GM18873 (cell line): Measurements from ENCODE around the gene LCLAT1.
"Not testable (repeated sequence)": the region's sequence is repeated elsewhere in the genome, so short reads cannot be mapped to it uniquely, and the experiment has no call there.

ENCODE experiments used
- ATAC-seq: cut with Tn5 transposase; IDR thresholded peaks from one replicate; pipeline ENCODE4 v1.9.1; 2021; ENCODE audit warnings: mild to moderate bottlenecking, moderate library complexity, moderate number of reproducible peaks; ENCODE audit not compliant: unreplicated experiment, low FRiP score

LCLAT1 gene

GRCh38 chr2:30580391-30580790, 133.3 kb downstream of the LCLAT1 start:
- no peak for ATAC-seq

- ATAC-seq = no peak
Measured at GRCh38 chr2:30582521-30582920, 135.5 kb downstream of the LCLAT1 start.

GRCh38 chr2:30583204-30583749, 136.2 kb downstream of the LCLAT1 start:
- no peak for ATAC-seq

GRCh38 chr2:30584116-30584515, 137.1 kb downstream of the LCLAT1 start:
- no peak for ATAC-seq

GRCh38 chr2:30588994-30589393, 141.9 kb downstream of the LCLAT1 start:
- no peak for ATAC-seq

- no peak for ATAC-seq
Measured at GRCh38 chr2:30590407-30590806, 143.4 kb downstream of the LCLAT1 start.

- no peak for ATAC-seq
Measured at GRCh38 chr2:30591186-30591585, 144.1 kb downstream of the LCLAT1 start.

GRCh38 chr2:30601375-30601774, 154.3 kb downstream of the LCLAT1 start:
- no peak for ATAC-seq

- no peak for ATAC-seq
Measured at GRCh38 chr2:30605197-30605596, 158.2 kb downstream of the LCLAT1 start.

- no peak for ATAC-seq
Measured at GRCh38 chr2:30608643-30609042, 161.6 kb downstream of the LCLAT1 start.

- ATAC-seq = no peak
Measured at GRCh38 chr2:30611583-30611982, 164.5 kb downstream of the LCLAT1 start.

- no peak for ATAC-seq
Measured at GRCh38 chr2:30612371-30612770, 165.3 kb downstream of the LCLAT1 start.

GRCh38 chr2:30613001-30613400, 166.0 kb downstream of the LCLAT1 start:
- ATAC-seq = no peak

GRCh38 chr2:30614227-30614626, 167.2 kb downstream of the LCLAT1 start:
- ATAC-seq = not testable (repeated sequence)

GRCh38 chr2:30615926-30616325, 168.9 kb downstream of the LCLAT1 start:
- no peak for ATAC-seq

- no peak for ATAC-seq
Measured at GRCh38 chr2:30620102-30620501, 173.1 kb downstream of the LCLAT1 start.

- no peak for ATAC-seq
Measured at GRCh38 chr2:30621836-30622235, 174.8 kb downstream of the LCLAT1 start.

- no peak for ATAC-seq
Measured at GRCh38 chr2:30622452-30622851, 175.4 kb downstream of the LCLAT1 start.

GRCh38 chr2:30625276-30625675, 178.2 kb downstream of the LCLAT1 start:
- no peak for ATAC-seq

- no peak for ATAC-seq
Measured at GRCh38 chr2:30625701-30626100, 178.7 kb downstream of the LCLAT1 start.

- ATAC-seq = no peak
Measured at GRCh38 chr2:30626397-30626796, 179.4 kb downstream of the LCLAT1 start.

- no peak for ATAC-seq
Measured at GRCh38 chr2:30627151-30627550, 180.1 kb downstream of the LCLAT1 start.

GRCh38 chr2:30628341-30628740, 181.3 kb downstream of the LCLAT1 start:
- no peak for ATAC-seq
